GM06990 (cell line): ENCODE results near the gene LBHD1.

Experiments
- DNase-seq: peaks from one replicate; pipeline ENCODE4 v3.0.0-alpha.2; 2011; ENCODE audit not compliant: insufficient read length; ENCODE audit errors: extremely low read depth
- H3K27me3 ChIP-seq: replicated peaks from 2 replicates; pipeline ENCODE4 v1.6.0; 2011; ENCODE audit warnings: low read length; ENCODE audit not compliant: control insufficient read depth, insufficient read depth
- H3K36me3 ChIP-seq: 2 replicates; pipeline ENCODE4 v1.5.1; 2011; ENCODE audit warnings: low read length; ENCODE audit not compliant: control insufficient read depth, insufficient read depth
- H3K4me3 ChIP-seq: replicated peaks from 2 replicates; pipeline ENCODE4 v1.5.1; 2011; ENCODE audit warnings: low read depth, mild to moderate bottlenecking, control low read depth, low read length
- TF ChIP-seq, protein P1 (sequence below): IDR thresholded peaks from 2 replicates; pipeline ENCODE4 v1.5.1; 2011; ENCODE audit warnings: low read length, control low read depth, mild to moderate bottlenecking, inconsistent platforms; ENCODE audit not compliant: insufficient read depth, poor library complexity, severe bottlenecking

The LBHD1 gene

DNA sequence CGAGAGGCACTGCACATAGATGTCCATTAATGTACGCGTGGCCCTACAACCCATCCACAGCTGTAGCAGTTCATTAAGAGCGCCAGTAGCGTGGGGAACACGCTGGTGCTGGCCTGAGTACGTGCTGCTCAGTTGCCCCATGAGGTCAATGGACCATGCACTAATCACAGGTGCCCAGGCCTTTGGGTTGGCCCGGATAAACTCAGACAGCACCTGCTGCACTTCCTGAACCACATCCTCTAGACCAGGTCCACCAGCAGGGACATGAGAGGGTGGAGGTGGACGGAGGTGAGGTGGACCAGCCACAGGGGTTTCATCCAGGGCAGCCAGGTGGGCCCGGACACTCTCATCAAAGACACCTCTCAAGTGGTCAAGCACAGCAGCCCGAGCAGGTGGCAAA, 22.6 kb downstream of the LBHD1 start:
- Histone ChIP-seq H3K4me3 (no peak overlapping the region), H3K27me3 (no peaks in the 10 kb centered on the region), H3K36me3 (peaks cover 19% of the 10 kb centered on the region)
- TF ChIP-seq, protein P1, sequence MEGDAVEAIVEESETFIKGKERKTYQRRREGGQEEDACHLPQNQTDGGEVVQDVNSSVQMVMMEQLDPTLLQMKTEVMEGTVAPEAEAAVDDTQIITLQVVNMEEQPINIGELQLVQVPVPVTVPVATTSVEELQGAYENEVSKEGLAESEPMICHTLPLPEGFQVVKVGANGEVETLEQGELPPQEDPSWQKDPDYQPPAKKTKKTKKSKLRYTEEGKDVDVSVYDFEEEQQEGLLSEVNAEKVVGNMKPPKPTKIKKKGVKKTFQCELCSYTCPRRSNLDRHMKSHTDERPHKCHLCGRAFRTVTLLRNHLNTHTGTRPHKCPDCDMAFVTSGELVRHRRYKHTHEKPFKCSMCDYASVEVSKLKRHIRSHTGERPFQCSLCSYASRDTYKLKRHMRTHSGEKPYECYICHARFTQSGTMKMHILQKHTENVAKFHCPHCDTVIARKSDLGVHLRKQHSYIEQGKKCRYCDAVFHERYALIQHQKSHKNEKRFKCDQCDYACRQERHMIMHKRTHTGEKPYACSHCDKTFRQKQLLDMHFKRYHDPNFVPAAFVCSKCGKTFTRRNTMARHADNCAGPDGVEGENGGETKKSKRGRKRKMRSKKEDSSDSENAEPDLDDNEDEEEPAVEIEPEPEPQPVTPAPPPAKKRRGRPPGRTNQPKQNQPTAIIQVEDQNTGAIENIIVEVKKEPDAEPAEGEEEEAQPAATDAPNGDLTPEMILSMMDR = no peak
- no peak for DNase-seq

DNA sequence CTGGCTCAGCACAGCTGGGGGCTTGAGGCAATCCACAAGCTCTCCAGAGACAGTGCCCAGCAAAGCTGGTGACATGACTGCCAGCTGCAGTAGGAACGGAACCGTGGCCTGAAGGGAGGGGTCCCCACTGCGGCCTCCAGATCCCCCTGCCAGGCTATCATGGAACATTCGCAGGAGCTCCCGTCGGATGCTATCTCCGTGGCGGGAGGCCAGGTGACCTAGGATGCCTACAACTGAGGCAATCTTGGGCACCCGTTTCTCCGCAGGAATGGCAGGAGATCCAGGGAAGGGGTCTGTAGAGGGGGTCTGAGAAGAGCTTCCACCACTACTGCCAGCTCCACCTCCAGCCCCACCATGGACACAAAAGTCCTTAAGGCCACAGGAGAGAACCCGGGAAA, 23.1 kb downstream of the LBHD1 start:
- TF ChIP-seq, protein P1 = no peak
- H3K4me3 ChIP-seq = no peak overlapping the region
- DNase-seq = no peak
- H3K27me3 ChIP-seq = no peaks in the 10 kb centered on the region
- H3K36me3 ChIP-seq = peaks cover 19% of the 10 kb centered on the region

DNA sequence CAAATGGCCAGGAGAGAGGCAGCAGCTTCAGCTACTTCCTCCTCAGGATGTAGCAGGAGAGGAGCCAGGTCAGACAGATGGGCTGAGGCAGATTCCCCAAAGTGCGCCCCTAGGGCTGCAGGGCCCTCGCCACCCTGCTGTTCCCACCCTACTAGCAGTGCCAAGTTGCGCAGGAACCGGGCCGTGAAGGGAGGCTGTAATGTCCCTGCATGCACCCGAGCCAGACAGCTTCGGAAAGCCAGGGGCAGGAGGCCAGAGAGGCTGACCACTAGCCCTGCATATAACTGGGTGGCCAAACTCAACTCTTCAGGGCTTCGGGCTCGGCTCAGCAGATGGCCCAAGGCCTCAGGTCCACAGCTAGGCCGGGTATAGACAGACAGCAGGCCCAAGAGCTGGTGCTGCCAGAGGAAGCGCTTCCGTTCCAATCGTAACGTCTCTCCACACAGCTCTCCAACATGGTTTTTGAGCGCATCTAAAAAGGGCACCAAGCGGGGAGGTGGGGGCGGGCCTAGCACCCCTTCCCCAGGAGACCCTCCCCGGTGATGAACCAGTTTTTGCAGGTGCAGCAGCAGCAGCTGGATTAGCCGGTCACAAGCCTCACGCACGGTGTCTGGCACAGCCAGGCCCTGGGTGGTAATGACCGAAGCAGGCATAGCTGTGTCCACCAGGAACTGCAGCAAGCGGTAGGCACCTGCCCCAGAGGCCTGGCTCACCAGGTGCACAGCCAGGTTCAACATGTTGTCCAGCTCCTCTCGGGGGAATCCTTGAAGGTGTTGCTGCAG, 23.7 kb downstream of the LBHD1 start:
- Histone ChIP-seq H3K4me3 (no peak overlapping the region), H3K36me3 (peaks cover 19% of the 10 kb centered on the region), H3K27me3 (no peaks in the 10 kb centered on the region)
- TF ChIP-seq, protein P1 = no peak
- no peak for DNase-seq

DNA sequence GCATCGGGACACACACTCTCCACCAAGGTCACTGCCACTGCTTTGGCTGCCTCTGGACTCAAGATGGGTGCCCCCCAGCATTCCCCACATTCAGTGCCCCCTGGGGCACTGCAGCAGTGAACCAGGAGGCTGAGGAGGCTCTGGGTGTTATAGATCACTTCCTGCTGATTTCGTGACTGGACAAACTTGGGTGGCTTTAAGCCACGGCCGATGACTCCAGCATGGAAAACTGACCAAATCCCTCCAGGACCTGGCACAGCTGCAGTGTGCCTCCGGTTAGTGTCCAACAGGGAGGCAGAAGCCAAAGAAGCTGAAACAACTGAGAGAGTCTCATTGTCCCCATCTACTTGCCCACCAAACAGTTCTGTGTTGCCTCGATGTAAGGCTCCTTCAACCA, 24.5 kb downstream of the LBHD1 start:
- TF ChIP-seq, protein P1 = no peak
- Histone ChIP-seq H3K36me3 (peaks cover 19% of the 10 kb centered on the region), H3K27me3 (no peaks in the 10 kb centered on the region), H3K4me3 (no peak overlapping the region)
- DNase-seq = no peak

DNA sequence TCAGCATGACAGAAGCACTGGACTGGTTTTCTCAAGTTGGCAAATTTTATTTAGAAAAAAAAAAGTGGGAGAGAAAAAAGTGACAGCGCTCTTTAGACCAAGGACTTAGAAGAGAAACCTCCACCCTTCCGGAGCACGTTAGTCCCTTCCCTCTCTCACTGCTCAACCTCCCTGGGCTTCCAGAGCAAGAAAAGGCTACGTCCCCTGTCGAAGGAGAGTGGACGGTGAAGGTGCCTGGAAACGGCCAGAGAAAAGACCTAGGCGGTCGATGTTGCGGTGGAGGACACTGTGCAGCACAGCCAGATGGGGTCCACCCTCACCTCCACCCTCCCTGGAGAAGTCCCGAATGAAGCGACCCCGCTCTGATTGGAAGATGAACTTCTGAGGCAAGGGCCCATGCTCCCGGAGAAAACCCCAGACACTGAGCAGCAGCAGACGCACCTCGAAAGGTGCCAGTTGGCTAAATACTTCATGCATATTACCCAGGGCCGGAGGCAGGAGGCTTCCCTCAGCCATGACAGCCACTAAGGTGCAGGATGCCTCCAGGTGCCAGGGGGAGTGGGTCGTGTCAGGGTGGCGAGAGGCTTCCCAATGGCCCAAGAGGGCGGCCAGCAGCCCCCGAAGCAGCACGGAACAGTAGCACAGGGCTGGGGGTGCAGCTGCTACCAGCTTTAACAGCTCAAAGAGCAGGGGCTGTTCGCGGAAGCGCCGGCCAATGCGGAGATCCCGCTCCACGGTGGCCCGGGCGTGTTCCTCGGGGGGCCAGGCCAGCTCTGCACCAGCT, 25.1 kb downstream of the LBHD1 start:
- Histone ChIP-seq H3K36me3 (peaks cover 19% of the 10 kb centered on the region), H3K27me3 (no peaks in the 10 kb centered on the region), H3K4me3 (no peak overlapping the region)
- DNase-seq = no peak
- TF ChIP-seq, protein P1 = no peak
